BLaER1 (cell line): Measurements from ENCODE around the gene EPHB2.

Experiments used
- H3K27ac ChIP-seq: shearing (Covaris generic); formaldehyde crosslinking; 2 replicates; pipeline ENCODE4 v1.8.1; 2022
- H3K27me3 ChIP-seq: shearing (Covaris generic); formaldehyde crosslinking; 2 replicates; pipeline ENCODE4 v1.8.1; 2022
- H3K36me3 ChIP-seq: shearing (Covaris generic); formaldehyde crosslinking; 2 replicates; pipeline ENCODE4 v1.8.1; 2022
- H3K4me1 ChIP-seq: shearing (Covaris generic); formaldehyde crosslinking; 2 replicates; pipeline ENCODE4 v1.8.1; 2022
- H3K4me2 ChIP-seq: shearing (Covaris generic); formaldehyde crosslinking; 2 replicates; pipeline ENCODE4 v1.8.1; 2022
- H3K4me3 ChIP-seq: shearing (Covaris generic); formaldehyde crosslinking; 2 replicates; pipeline ENCODE4 v1.8.1; 2022
- H3K9ac ChIP-seq: shearing (Covaris generic); formaldehyde crosslinking; 2 replicates; pipeline ENCODE4 v1.8.1; 2022
- H3K9me3 ChIP-seq: shearing (Covaris generic); formaldehyde crosslinking; 2 replicates; pipeline ENCODE4 v1.8.1; 2022
- H4K20me1 ChIP-seq: shearing (Covaris generic); formaldehyde crosslinking; 2 replicates; pipeline ENCODE4 v1.8.1; 2022
- Cebpa-rat ChIP-seq: shearing (Covaris generic); IDR thresholded peaks from 2 replicates; pipeline ENCODE4 v1.8.1; 2022

Gene EPHB2

GRCh38 chr1:22969304-22969709 is 258.7 kb downstream of the EPHB2 start:
- no peaks in the 10 kb centered on the region for H3K27me3 ChIP-seq
- H3K36me3 ChIP-seq: no peaks in the 10 kb centered on the region
- no peak overlapping the region for H3K4me3 ChIP-seq
- no peaks in the 10 kb centered on the region for H3K4me1 ChIP-seq
- H3K27ac ChIP-seq: no peak overlapping the region
- H4K20me1 ChIP-seq: no peaks in the 10 kb centered on the region
- H3K9me3 ChIP-seq: peaks cover 7% of the 10 kb centered on the region; the same call in 1 of the 2 replicates
- no peak overlapping the region for H3K9ac ChIP-seq
- no peak for TF ChIP-seq Cebpa-rat
- no peak overlapping the region for H3K4me2 ChIP-seq

GRCh38 chr1:22970096-22970495 is 259.5 kb downstream of the EPHB2 start:
- Histone ChIP-seq H3K9ac (no peak overlapping the region), H3K4me2 (no peak overlapping the region), H3K4me1 (peaks cover 1% of the 10 kb centered on the region), H3K27ac (no peak overlapping the region), H3K9me3 (peaks cover 7% of the 10 kb centered on the region; the same call in 1 of the 2 replicates), H4K20me1 (no peaks in the 10 kb centered on the region), H3K27me3 (no peaks in the 10 kb centered on the region), H3K36me3 (no peaks in the 10 kb centered on the region), H3K4me3 (no peak overlapping the region)
- TF ChIP-seq Cebpa-rat: no peak
